ENCODE results near the gene SIRT1.
"Not testable (repeated sequence)": the region's sequence is repeated elsewhere in the genome, so short reads cannot be mapped to it uniquely, and the experiment has no call there.

SIRT1 gene

DNA sequence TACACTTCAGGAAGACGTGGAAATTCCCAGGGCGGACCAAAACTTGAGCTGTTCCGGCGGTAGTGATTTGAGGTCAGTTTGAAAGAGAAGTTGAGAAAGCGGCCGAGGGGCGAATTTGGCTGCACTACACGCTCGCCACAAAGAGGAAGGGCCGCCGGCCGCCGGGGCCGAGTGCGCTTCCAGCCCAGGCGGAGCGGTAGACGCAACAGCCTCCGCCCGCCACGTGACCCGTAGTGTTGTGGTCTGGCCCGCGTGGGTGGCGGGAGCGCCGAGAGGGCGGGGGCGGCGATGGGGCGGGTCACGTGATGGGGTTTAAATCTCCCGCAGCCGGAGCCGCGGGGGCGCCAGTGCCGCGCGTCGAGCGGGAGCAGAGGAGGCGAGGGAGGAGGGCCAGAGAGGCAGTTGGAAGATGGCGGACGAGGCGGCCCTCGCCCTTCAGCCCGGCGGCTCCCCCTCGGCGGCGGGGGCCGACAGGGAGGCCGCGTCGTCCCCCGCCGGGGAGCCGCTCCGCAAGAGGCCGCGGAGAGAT, at the start of gene SIRT1:
Gene SIRT1, plus strand, starts transcription at position 344 of the 529 bp plus-strand sequence. Its CDS starts 66 bp downstream, at position 410.
- DNase-seq (ENCODE audit: low read depth in 2 of 2), result peak; percentile 88 to 89

- DNase-seq (ENCODE audit: low read depth in 2 of 2), result not testable (repeated sequence)
Observed at GRCh38 chr10:67835541-67836394, 48.7 kb upstream of the SIRT1 start.

DNA sequence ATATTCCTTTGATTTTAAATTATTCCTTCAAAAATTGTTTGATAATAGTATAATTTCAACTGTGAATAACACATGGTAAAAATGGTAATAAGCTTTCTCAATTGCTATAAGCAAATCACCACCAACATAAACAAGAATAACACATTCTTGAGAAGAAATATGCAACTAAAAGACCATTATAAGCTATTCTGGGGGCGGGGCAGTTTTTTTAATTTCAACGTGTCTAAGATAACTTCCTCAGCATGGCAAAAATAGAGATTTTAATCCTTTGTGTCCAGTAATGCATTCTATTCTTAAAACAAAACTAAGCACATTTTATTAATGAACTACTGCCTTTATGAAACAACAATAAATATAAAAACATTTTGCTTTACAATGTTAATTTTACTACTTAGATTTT, 48.0 kb upstream of the SIRT1 start:
- DNase-seq (ENCODE audit: low read depth in 2 of 2), result no peak

- no peak for DNase-seq (ENCODE audit: low read depth in 2 of 2)
Observed at GRCh38 chr10:67836972-67837371, 47.5 kb upstream of the SIRT1 start.

- no peak for DNase-seq (ENCODE audit: low read depth in 2 of 2)
Observed at GRCh38 chr10:67837541-67838314, 46.7 kb upstream of the SIRT1 start, which contains the start of gene DNAJC12. DNAJC12 (minus strand) TSS chr10:67838188; CDS start chr10:67838011, 177 bp downstream.

- DNase-seq (ENCODE audit: low read depth in 2 of 2), result not testable (repeated sequence)
Observed at GRCh38 chr10:67839511-67839910, 44.9 kb upstream of the SIRT1 start.

DNA sequence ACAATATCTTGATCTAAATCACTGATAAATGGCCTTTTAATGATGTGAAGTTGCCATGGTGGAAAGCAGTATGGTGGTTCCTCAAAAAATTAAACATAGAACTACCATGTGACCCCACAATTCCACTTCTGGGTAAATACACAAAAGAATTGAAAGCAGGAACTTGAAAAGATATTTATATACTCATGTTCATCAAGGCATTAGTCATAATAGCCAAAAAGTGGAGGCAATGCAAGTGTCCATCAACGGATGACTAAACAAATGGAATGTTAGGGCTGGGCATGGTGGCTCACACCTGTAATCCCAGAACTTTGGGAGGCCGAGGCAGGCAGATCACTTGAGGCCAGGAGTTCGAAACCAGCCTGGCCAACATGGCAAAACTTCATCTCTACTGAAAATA, 44.5 kb upstream of the SIRT1 start:
- no peak for DNase-seq (ENCODE audit: low read depth in 2 of 2)

- no peak for DNase-seq (ENCODE audit: low read depth in 2 of 2)
Observed at GRCh38 chr10:67841737-67842136, 42.7 kb upstream of the SIRT1 start.

DNA sequence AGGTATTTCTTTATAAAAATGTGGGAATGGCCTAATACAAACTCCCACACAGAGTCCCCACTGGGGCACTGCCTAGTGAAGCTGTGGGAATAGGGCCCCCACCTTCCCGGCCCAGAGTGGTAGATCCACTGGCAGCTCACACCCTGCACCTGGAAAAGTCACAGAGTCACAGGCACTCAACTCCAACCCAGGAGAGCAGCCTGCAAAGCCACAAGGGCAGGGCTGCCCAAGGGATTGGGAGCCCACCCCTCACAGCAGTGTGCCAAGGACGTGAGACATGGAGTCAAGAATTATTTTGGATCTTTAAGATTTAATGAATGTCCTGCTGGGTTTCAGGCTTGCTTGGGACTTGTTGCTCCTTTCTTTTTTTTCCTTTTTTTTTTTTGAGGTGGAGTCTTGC, 41.2 kb upstream of the SIRT1 start:
- DNase-seq (ENCODE audit: low read depth in 2 of 2), result no peak

DNA sequence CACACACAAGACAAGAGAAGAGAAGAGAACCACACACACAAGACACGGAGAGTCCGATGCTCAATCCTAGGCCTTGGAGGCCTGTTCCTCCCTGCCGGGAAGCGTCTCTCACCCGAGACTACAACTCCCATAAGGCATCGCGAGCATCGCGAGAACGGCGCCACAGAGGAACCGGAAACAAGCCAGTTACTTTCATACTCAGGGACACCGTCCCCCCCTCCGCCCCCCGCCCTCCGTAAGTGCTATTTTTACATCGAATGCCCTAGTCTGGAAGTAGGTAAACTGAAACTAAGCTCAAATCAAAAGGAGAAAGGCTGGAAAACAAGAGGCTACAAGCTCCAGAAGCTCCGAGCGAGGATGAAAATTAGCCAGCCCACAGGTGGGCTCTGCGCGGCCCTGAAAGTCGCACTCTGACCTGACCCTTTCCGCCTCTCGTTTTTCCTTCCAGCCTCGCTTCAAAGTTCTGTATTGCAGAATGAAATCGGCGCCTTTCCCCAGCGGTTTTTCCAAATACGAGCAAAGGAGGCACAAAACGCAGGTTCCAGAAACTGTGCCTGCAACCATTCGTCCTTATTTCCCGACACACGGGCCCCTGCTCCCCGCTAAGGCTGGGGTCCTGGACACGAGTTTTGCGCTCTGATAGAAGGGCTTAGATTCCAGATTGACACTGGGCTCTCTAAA, 35.0 kb upstream of the SIRT1 start:
- DNase-seq (ENCODE audit: low read depth in 2 of 2), result peak; percentile 74 to 89

DNA sequence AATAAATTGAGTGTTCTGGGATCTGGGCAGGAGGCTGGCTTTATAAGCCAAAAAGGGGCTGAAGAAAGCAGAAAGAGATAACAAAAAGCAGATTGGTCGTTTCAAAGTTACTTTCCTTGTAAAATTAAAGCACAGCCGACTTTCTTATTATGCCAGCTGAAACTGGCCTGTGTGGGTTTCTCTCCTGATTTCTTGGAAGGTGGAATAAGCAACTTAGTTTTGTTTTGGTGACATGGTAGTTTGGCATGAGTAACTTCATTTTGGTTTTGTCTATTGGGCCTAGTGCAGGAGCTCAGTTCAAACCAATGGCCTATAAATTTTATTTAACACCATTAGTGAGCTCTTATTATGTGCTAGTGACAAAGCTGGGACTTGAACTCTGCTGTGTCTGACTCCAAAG, 33.3 kb upstream of the SIRT1 start:
- no peak for DNase-seq (ENCODE audit: low read depth in 2 of 2)

GRCh38 chr10:67852761-67853160, 31.7 kb upstream of the SIRT1 start:
- no peak for DNase-seq (ENCODE audit: low read depth in 2 of 2)

- DNase-seq (ENCODE audit: low read depth in 2 of 2), result no peak
Observed at GRCh38 chr10:67853512-67853911, 30.9 kb upstream of the SIRT1 start.

DNA sequence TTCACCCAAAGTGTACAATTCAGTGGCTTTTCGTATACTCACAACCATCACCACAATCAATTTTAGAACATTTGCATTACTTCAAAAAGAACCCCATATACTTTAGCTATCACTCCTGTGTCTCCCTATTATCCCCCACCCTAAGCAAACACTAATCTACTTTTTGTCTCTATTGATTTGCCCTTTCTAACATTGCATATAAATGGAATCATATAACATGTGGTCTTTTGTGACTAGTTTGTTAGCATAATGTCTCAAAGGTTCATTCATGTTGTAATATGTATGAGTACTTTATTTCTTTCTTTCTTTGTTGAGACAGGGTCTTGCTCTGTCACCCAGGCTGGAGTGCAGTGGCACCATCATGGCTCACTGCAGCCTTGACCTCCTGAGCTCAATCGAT, 25.5 kb upstream of the SIRT1 start:
- DNase-seq (ENCODE audit: low read depth in 2 of 2), result no peak

GRCh38 chr10:67861750-67862432, 22.6 kb upstream of the SIRT1 start:
- no peak for DNase-seq (ENCODE audit: low read depth in 2 of 2)

DNA sequence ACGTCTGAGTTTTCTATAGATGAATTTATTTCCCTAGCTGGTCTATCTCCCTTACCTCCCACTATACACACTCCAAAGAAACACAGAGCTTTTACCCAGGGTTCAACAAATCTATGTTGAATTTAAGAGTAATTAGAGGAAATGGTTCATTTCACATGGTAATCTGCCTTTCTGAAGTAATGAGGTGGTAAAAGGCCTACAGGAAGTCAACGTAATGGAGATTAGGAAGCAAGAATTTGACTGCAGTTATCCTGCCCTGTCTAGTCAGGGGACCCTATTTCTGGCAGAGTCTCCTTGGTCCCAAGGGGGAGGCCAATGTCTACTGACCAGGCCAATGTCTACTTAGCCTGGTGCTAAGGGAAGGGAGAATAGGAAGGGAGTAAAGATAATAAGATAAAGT, 21.4 kb upstream of the SIRT1 start:
- no peak for DNase-seq (ENCODE audit: low read depth in 2 of 2)

DNA sequence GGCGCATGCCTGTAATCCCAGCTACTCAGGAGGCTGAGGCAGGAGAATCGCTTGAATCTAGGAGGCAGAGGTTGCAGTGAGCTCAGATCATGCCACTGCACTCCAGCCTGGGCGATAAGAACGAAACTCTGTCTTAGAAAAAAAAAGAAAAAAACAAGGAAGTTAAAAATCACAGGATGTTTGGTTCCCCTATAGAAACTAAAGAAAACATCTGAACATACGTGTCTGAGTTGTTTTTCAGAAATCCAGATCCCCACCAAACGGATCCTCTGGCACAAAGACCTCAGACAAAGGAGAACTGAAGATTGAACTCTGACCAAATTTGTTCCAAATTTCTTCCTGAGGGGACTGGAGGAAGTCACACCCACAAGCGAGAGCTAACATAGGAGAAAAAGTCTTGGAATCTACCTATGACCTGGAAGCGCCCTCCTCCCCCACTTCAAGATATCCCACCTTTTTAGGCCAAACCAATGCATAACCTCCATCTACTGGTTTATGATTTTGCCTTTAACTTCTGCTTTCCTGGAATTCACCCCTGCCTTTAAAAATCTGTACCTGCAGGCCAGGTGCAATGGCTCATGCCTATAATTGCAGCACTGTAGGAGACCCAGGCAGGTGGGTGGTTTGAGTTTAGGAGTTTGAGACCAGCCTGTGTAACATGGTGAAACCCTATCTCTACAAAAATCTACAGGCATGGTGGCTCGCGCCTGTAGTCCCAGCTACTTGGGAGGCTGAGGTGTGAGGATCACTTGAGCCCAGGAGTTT, 19.7 kb upstream of the SIRT1 start:
- no peak for DNase-seq (ENCODE audit: low read depth in 2 of 2)

- no peak for DNase-seq (ENCODE audit: low read depth in 2 of 2)
Observed at GRCh38 chr10:67868132-67868531, 16.3 kb upstream of the SIRT1 start.

- no peak for DNase-seq (ENCODE audit: low read depth in 2 of 2)
Observed at GRCh38 chr10:67869996-67870395, 14.5 kb upstream of the SIRT1 start.

DNA sequence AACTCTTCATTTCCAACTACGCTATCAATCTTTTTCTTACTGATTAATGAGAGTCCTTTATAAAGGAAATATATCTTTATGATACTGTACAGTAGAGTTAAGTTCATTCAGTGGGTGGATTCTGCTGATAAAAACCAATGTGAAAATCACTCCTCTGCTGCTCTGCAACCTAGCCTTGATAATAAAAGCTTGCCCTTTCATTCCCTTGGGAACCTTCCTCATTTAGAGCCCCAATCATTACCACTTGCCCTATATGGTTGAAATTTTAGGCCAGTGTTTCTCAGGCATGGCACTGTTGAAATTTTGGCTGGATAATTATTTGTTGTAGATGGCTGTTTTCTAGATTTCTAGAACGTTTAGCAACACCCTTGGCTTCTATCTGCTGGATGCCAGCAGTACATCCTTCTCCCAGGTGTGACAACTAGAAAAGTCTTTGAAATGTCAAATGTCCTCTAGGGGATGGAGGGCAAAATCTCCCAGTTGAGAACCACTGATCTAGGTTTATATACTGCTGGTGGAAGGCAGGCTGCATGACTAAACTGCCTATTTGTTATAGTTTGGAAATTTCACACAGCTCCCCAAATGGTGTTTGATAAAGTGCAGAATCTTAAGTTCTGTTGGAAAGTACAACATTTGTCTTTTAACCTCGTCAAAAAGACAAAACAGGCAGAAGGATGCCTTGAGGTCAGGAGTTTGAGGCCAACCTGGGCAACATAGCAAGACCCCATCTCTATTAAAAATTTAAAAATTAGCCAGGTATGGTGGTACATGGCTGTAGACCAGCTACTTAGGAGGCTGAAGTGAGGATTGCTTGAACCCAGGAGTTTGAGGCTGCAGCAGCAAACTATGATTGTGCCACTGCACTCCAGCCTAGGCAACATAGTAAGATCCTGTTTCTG, 8.9 kb upstream of the SIRT1 start:
- DNase-seq (ENCODE audit: low read depth in 2 of 2), result no peak

Measured in stimulated activated CD8-positive, alpha-beta memory T cell treated with anti-CD3 and anti-CD28 coated beads, Interleukin-2, amount 100 ng/mL, for 48 hours (primary cell).